SU-DHL-6 (cell line): ENCODE results near the gene INO80E.

Experiments used
- CTCF ChIP-seq: fragments of 200-600 bp; sonication (generic); IDR thresholded peaks from one replicate; pipeline ENCODE4 v1.5.1; 2017; ENCODE audit warnings: antibody characterized with exemption, mild to moderate bottlenecking, low read length, moderate library complexity; ENCODE audit not compliant: insufficient read depth, poor library complexity, severe bottlenecking
- EZH2phosphoT487 ChIP-seq: fragments of 200-600 bp; sonication (generic), shearing (Covaris generic); conservative IDR thresholded peaks from 2 replicates; pipeline ENCODE4 v1.6.1; 2018; ENCODE audit warnings: mild to moderate bottlenecking, antibody characterized with exemption, low read length, moderate library complexity, mixed read lengths

GRCh38 chr16:29961127-29961478 is 34.9 kb upstream of the INO80E start:
- TF ChIP-seq CTCF: no peak
- TF ChIP-seq EZH2phosphoT487: no peak
